NCI-H69 (cell line): ENCODE results near the gene AMPD2.

Experiments
- DNase-seq: peaks from one replicate; lab custom pipeline; 2025; lab: John Stamatoyannopoulos, UW

Gene AMPD2

GRCh38 chr1:109630898-109631512, 11.4 kb downstream of the AMPD2 start:
- no peak for DNase-seq

GRCh38 chr1:109631513-109632505, 12.2 kb downstream of the AMPD2 start:
- DNase-seq, result peak; percentile 56

GRCh38 chr1:109632671-109633346, 13.2 kb downstream of the AMPD2 start:
- DNase-seq, result peak; percentile 92

DNA sequence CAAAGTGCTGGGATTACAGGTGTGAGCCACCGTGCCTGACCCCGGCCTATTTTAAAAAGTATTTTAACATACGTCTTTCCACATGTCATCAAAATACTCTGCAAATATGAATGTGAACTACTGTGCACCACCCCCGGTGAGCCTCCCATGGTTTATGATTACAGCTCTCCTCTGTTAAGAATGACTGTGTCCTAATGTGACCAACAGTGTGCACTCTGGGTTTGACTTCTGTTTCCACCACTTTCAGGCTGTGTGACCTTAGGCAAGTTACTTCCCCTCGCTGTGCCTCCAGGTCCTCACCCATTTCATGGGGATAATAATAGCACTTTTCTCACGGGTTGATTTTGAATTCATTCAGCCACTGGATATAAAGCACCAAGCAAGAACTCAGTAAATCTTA, 14.7 kb downstream of the AMPD2 start:
- peak; percentile 72 for DNase-seq

DNA sequence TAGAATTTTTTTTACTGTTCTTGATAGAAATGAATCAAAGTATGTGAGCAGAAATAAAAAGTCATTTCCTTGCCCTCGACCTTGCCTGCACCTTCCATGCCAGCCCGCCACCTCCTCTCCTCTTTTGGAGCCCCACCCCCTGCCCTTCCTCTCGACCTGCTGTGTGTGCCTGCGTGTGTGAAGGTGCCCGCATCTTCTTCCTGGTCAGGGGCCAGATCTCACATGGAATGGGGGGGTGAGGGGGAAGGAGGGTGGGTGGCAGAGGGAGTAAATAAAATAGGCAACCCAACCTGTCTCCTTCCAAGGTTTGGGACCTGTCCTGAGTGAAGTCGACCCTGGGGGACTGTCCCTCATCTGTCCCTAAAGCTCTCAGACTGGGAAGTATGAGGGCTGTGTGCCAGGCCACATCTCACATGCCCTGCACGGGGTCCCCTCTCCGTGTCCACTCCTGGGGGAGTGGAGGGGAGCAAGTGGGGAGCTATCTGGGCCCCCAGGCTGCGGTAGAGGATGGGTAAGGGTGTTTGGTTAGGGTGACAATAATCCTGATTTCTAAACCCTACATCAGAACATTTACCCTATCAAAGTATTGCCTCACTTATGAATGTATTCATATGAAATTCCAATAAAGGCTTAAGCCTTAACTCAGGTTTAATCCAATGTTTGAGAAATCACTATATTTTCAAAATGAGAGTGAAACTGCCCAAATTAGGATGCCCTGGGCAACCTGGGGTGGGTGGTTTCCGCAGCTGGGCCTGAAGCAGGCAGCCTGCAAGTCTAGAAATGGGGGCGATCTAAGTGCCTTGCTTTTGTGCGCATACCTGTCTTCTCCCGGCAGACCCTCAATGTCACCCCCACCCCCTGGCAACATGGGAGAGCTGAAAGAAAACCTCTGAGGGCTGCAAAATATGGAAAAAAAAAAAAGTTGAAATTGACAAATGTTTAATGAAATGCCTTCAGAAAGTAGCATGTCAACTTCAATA, 15.4 kb downstream of the AMPD2 start:
- DNase-seq, result no peak

DNA sequence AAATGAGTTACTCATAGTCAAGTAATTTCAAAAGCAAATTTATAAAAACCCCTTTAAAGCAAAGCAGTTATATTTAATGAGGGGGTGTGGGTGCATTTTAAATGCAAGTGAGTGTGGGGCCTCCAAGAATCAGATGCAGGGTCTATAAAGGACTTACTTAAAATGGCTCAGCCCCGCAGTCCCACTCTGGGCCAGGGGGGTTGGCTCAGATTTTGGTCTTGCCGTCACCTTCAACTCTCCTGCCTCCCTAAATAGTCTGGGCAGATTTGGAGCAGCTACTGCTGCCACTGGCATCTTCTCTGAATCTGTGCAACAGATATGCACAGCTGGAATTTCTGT, 16.2 kb downstream of the AMPD2 start:
- DNase-seq, result no peak

DNA sequence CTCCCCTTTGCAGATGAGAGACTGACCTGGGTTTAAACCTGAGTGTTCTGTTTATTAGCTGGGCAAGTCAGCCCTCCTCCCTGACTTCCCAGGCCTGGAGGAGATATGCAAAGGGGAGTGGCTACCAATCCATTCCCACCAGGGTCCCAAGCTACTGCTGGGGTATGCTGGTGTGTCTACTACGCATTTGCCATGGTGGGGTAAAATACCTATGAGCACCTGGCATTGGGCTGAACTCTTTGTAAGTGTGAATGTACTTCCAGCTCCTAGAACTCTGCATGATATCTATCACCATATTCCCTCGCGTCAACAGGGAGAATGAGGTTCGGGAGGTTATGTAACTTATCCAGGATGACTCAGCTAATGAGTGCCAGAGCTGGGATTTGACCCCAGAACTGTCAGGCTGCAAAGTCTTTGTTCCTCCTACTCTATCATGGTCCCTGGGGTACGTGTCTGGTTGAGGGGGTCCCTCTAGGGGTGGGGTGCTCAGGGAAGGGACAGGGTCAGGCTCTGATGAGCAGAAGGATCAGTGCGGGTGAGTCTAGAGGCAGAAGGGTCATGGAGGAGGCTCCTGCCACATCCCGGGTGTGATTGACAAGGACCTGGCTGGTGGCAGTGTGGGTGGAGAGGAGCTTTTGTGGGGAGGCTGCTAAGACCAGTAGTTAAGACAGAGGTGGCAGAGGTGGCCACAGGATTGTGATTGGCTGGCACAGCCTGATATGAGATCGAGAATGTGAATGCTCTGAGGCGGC, 16.7 kb downstream of the AMPD2 start:
- DNase-seq, result peak; percentile 62

GRCh38 chr1:109637446-109637845, 17.8 kb downstream of the AMPD2 start:
- DNase-seq, result no peak

- DNase-seq, result no peak
These were observed 19.6 kb downstream of the AMPD2 start for GRCh38 chr1:109639063-109639840.

- no peak for DNase-seq
These were observed 20.2 kb downstream of the AMPD2 start for GRCh38 chr1:109639841-109640184.

- peak; percentile 62 for DNase-seq
These were observed 20.7 kb downstream of the AMPD2 start for GRCh38 chr1:109640285-109640865.

DNA sequence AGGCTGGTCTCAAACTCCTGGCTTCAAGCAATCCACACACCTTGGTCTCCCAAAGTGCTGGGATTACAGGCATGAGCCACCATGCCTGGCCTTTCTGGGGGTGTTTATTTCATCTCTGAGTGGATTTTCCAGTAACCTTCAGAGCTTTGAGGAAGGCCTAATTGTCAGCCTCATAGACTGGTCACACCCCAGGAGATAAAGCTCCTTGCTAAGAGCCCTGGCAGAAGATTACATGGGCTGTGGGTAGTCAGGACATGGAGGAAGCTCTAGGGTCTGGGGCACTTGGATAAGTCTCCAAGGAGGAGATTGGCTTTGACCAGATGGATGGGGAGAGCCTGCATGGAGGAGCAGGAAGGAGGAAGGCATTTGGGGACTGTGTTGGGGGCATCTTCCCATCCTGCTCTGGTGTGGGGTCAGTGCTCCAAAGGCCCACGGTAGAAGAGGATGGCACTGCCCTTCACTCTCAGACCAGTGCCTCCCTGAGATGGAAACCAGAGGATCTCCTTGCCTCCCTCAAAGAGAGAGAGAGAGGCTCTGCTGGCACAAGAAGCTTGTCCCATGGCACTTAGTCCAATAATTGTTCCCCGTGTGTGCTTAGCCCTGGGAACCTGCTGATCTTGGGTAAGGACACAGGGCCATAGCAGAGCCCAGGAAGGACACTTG, 21.6 kb downstream of the AMPD2 start:
- no peak for DNase-seq

- DNase-seq, result no peak
These were observed 22.2 kb downstream of the AMPD2 start for GRCh38 chr1:109641861-109642260.

GRCh38 chr1:109642626-109643025, 23.0 kb downstream of the AMPD2 start:
- no peak for DNase-seq

- DNase-seq, result peak; percentile 75
These were observed 24.0 kb downstream of the AMPD2 start for GRCh38 chr1:109643385-109644230.

DNA sequence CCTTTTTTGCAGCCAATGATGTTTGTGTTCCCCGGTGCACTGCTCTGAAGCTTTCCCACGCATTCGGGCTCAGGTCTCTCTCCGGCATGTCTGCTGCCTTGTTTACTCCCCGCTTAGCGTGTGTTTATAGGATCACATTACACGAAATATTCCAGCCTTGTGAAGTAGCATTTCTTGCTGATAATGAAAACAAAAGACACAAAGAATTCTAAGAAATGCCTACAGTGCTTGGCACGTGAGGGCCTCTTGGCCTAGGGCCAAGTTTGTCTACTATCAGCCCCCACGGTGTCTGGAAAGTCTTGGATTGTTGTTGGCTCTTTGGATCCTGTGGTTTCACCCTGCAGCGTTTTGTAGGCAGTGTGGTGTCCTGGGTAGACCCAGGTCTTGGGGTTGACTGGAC, 25.0 kb downstream of the AMPD2 start:
- no peak for DNase-seq

GRCh38 chr1:109649491-109649914, 29.9 kb downstream of the AMPD2 start:
- DNase-seq, result peak; percentile 24

DNA sequence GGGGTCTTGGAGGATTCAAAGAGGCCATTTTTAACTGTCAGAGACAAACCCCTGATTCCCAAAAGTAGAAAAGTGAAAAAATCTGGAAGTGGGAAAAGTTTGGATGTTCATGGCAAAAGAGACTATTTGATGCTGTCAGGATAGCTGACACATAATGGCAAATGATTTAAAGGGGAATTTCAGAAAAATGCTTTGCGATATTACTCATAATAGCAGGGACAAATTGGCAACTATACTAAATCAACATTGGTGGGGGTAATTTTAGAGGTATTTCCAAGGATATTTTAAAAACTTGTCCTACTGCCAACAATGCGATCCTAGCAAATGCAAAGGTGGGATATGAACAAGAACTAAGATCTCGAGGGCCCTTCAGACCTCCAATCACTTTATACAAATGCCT, 31.0 kb downstream of the AMPD2 start:
- DNase-seq, result no peak
